SK-N-SH (cell line): ENCODE results near the gene FLAD1. TPM values are rescaled to one million over a fixed set of nuclear protein-coding genes. Genes with fewer than 3 reads are reported as not detected.

ENCODE experiments used
- CTCF ChIA-PET: fragments of 300-600, 350-600 bp; formaldehyde crosslinking; extraction: SDS; loops from one replicate; lab custom pipeline; 2021; lab: Yijun Ruan, JAX
- POLR2A ChIA-PET: fragments of 350-600 bp; sonication (Branson Sonifier 250); formaldehyde crosslinking; extraction: SDS; loops from one replicate; lab custom pipeline; 2020; ENCODE audit warnings: antibody characterized with exemption, inconsistent platforms; lab: Yijun Ruan, JAX
- DNase-seq: peaks from one replicate; pipeline ENCODE4 v3.0.0; 2012
- H2AFZ ChIP-seq: fragments of 200-600 bp; sonication (generic); 2 replicates; pipeline ENCODE4 v1.8.1; 2016; ENCODE audit warnings: antibody characterized with exemption, mild to moderate bottlenecking, low read depth
- H3F3A ChIP-seq: fragments of 200-600 bp; sonication (generic); replicated peaks from 2 replicates; pipeline ENCODE3; 2016; ENCODE audit warnings: antibody characterized with exemption, mild to moderate bottlenecking; ENCODE audit not compliant: insufficient read depth
- H3K27ac ChIP-seq, 2 experiments: fragments of 200-500 bp in 1 of 2; fragments of 200-600 bp in 1 of 2; sonication (Bioruptor generic) in 1 of 2; sonication (generic), shearing (Covaris generic) in 1 of 2; 2 replicates each; pipeline versions ENCODE4 v1.5.1 to v1.6.1; 2014 to 2016; ENCODE audit warnings: low read depth in 2 of 2, inconsistent platforms in 1 of 2, low read length in 1 of 2, mild to moderate bottlenecking in 1 of 2, mixed read lengths in 1 of 2
- H3K27me3 ChIP-seq: fragments of 200-600 bp; sonication (generic), shearing (Covaris generic); 2 replicates; pipeline ENCODE4 v1.6.1; 2016; ENCODE audit warnings: mixed run types; ENCODE audit not compliant: insufficient read depth
- H3K36me3 ChIP-seq, 2 experiments: fragments of 200-500 bp in 1 of 2; fragments of 200-600 bp in 1 of 2; sonication (Bioruptor generic) in 1 of 2; sonication (generic) in 1 of 2; replicated peaks in 1 of 2; 2 replicates each; pipeline versions ENCODE3 to v1.5.1; 2014 to 2016; ENCODE audit warnings: low read length in 1 of 2, mild to moderate bottlenecking in 1 of 2; ENCODE audit not compliant: insufficient read depth in 2 of 2, control insufficient read depth in 1 of 2
- H3K4me1 ChIP-seq, 2 experiments: fragments of 200-500 bp in 1 of 2; fragments of 200-600 bp in 1 of 2; sonication (Bioruptor generic) in 1 of 2; sonication (generic), shearing (Covaris generic) in 1 of 2; 2 replicates each; pipeline versions ENCODE4 v1.5.1 to v1.6.1; 2014 to 2016; ENCODE audit warnings: low read depth in 1 of 2, low read length in 1 of 2, mixed run types in 1 of 2; ENCODE audit not compliant: insufficient read depth in 2 of 2, control insufficient read depth in 1 of 2
- H3K4me2 ChIP-seq: fragments of 200-600 bp; sonication (generic), shearing (Covaris generic); 2 replicates; pipeline ENCODE4 v1.6.1; 2017; ENCODE audit warnings: mixed run types
- H3K4me3 ChIP-seq, 2 experiments: fragments of 200-500 bp in 1 of 2; fragments of 200-600 bp in 1 of 2; sonication (Bioruptor generic) in 1 of 2; sonication (generic), shearing (Covaris generic) in 1 of 2; 2 replicates each; pipeline versions ENCODE4 v1.5.1 to v1.8.1; 2014 to 2016; ENCODE audit warnings: low read depth in 2 of 2, inconsistent platforms in 1 of 2, low read length in 1 of 2, mild to moderate bottlenecking in 1 of 2, mixed read lengths in 1 of 2, moderate library complexity in 1 of 2
- H3K79me2 ChIP-seq: fragments of 200-600 bp; sonication (generic); 2 replicates; pipeline ENCODE4 v1.8.1; 2017; ENCODE audit warnings: mild to moderate bottlenecking; ENCODE audit not compliant: insufficient read depth
- H3K9ac ChIP-seq: fragments of 200-600 bp; sonication (generic); 2 replicates; pipeline ENCODE4 v1.6.1; 2017; ENCODE audit warnings: mixed run types
- H3K9me2 ChIP-seq: fragments of 200-600 bp; sonication (generic); 2 replicates; pipeline ENCODE4 v1.6.1; 2017; ENCODE audit warnings: mixed run types
- H3K9me3 ChIP-seq: fragments of 200-600 bp; sonication (generic); 2 replicates; pipeline ENCODE4 v1.6.1; 2017; ENCODE audit warnings: mixed run types, mild to moderate bottlenecking, moderate library complexity
- H4K20me1 ChIP-seq: fragments of 200-600 bp; sonication (generic); 2 replicates; pipeline ENCODE4 v1.6.1; 2017; ENCODE audit warnings: mild to moderate bottlenecking, mixed run types; ENCODE audit not compliant: insufficient read depth
- EP300 ChIP-seq, 2 experiments: IDR thresholded peaks; 2 replicates each; pipeline versions ENCODE4 v1.4.0 to v1.6.1; 2012; ENCODE audit warnings: borderline replicate concordance in 1 of 2, low read depth in 1 of 2, low read length in 1 of 2
- EZH2phosphoT487 ChIP-seq: fragments of 200-600 bp; sonication (generic); IDR thresholded peaks from 2 replicates; pipeline ENCODE4 v1.6.1; 2017; ENCODE audit warnings: low read depth, mixed run types, mild to moderate bottlenecking, antibody characterized with exemption, moderate library complexity, borderline replicate concordance
- FOSL2 ChIP-seq: IDR thresholded peaks from 2 replicates; pipeline ENCODE4 v1.4.0; 2012; ENCODE audit warnings: low read depth, mild to moderate bottlenecking, moderate library complexity, borderline replicate concordance
- FOXM1 ChIP-seq: IDR thresholded peaks from 2 replicates; pipeline ENCODE4 v1.4.0; 2012; ENCODE audit warnings: low read depth, mild to moderate bottlenecking
- NFIC ChIP-seq: IDR thresholded peaks from 2 replicates; pipeline ENCODE4 v1.4.0; 2012; ENCODE audit warnings: borderline replicate concordance
- SMC3 ChIP-seq: IDR thresholded peaks from 2 replicates; pipeline ENCODE4 v1.6.1; 2012; ENCODE audit warnings: low read depth, low read length, improper control_type of control experiment
- YY1 ChIP-seq: IDR thresholded peaks from 2 replicates; pipeline ENCODE4 v1.4.0; 2012; ENCODE audit warnings: low read depth, mild to moderate bottlenecking
- WGBS: methylation state at CpG from one replicate; pipeline ENCODE4 v1.1.6; 2017; ENCODE audit warnings: low lambda C conversion rate; 5-methylcytosine and 5-hydroxymethylcytosine counted together
- polyA plus RNA-seq, 3 experiments: library from polyadenylated mRNA; depleted of rRNA; stranded (reverse); fragments of >200 nt; gene quantifications; 2 replicates each; pipeline ENCODE4 v1.2.3, GENCODE V29; 2012
- TF ChIP-seq, protein P1 (sequence below): fragments of 200-600 bp; sonication (generic); IDR thresholded peaks from 2 replicates; pipeline ENCODE4 v1.6.1; 2017; ENCODE audit warnings: antibody characterized with exemption, mild to moderate bottlenecking, moderate library complexity
- TF ChIP-seq, protein P2 (sequence below): fragments of 150-350 bp; IDR thresholded peaks from 2 replicates; pipeline ENCODE4 v1.6.1; 2016; ENCODE audit warnings: mild to moderate bottlenecking, low read depth, low read length
- TF ChIP-seq, protein P3 (sequence below): IDR thresholded peaks from 2 replicates; pipeline ENCODE4 v1.4.0; 2012; ENCODE audit warnings: low read depth

FLAD1 gene
- polyA plus RNA-seq, 1 of the 3 experiments (the other 2 are of a cell fraction), result 50.8 TPM

DNA sequence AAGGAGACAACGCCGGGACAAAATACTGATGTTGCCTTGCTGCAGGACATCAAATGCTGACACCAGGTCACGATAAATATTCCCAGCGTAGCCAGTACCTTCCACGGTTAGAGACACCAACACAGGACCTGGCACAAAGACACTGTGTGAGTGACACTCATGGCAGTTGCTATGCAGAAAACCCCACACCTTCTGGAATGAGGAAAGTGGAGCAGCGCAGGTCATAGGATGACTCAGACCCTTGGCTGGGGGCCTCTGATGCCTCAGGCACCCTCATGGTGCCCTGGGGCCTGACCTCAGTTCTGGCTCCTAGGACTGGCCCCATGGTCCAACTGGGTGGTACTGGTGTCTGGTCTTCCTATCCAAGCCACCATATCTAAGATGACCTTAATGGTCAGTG, 43.4 kb downstream of the FLAD1 start:
- 86% methylated on average over 1 of the region's 6 CpGs for WGBS
- TF ChIP-seq, protein P1, sequence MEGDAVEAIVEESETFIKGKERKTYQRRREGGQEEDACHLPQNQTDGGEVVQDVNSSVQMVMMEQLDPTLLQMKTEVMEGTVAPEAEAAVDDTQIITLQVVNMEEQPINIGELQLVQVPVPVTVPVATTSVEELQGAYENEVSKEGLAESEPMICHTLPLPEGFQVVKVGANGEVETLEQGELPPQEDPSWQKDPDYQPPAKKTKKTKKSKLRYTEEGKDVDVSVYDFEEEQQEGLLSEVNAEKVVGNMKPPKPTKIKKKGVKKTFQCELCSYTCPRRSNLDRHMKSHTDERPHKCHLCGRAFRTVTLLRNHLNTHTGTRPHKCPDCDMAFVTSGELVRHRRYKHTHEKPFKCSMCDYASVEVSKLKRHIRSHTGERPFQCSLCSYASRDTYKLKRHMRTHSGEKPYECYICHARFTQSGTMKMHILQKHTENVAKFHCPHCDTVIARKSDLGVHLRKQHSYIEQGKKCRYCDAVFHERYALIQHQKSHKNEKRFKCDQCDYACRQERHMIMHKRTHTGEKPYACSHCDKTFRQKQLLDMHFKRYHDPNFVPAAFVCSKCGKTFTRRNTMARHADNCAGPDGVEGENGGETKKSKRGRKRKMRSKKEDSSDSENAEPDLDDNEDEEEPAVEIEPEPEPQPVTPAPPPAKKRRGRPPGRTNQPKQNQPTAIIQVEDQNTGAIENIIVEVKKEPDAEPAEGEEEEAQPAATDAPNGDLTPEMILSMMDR, result no peak
- no peak for TF ChIP-seq YY1
- TF ChIP-seq, protein P2, sequence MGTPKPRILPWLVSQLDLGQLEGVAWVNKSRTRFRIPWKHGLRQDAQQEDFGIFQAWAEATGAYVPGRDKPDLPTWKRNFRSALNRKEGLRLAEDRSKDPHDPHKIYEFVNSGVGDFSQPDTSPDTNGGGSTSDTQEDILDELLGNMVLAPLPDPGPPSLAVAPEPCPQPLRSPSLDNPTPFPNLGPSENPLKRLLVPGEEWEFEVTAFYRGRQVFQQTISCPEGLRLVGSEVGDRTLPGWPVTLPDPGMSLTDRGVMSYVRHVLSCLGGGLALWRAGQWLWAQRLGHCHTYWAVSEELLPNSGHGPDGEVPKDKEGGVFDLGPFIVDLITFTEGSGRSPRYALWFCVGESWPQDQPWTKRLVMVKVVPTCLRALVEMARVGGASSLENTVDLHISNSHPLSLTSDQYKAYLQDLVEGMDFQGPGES, result no peak
- TF ChIP-seq NFIC, result no peak
- TF ChIP-seq SMC3, result no peak
- Histone ChIP-seq H3F3A (no peaks in the 10 kb centered on the region), H3K9me2 (no peaks in the 10 kb centered on the region), H3K4me2 (no peak overlapping the region), H3K36me3 (no peaks in the 10 kb centered on the region), H3K4me1 (peaks cover 0 to 4% of the 10 kb centered on the region in 2 experiments; a peak in 1 of 4 replicates), H3K27me3 (no peaks in the 10 kb centered on the region), H4K20me1 (no peaks in the 10 kb centered on the region), H3K9ac (no peak overlapping the region), H2AFZ (no peak overlapping the region), H3K9me3 (no peaks in the 10 kb centered on the region), H3K4me3 (no peak overlapping the region), H3K79me2 (no peaks in the 10 kb centered on the region), H3K27ac (no peak overlapping the region)
- ChIA-PET CTCF (interaction anchor here (1.0 to 2.1 kb wide), 3 partner anchors 9 to 19 kb away, joined by 3 to 12 read pairs (median 9); no protein-coding TSS in a partner anchor), POLR2A (no interaction called here)
- DNase-seq, result no peak

DNA sequence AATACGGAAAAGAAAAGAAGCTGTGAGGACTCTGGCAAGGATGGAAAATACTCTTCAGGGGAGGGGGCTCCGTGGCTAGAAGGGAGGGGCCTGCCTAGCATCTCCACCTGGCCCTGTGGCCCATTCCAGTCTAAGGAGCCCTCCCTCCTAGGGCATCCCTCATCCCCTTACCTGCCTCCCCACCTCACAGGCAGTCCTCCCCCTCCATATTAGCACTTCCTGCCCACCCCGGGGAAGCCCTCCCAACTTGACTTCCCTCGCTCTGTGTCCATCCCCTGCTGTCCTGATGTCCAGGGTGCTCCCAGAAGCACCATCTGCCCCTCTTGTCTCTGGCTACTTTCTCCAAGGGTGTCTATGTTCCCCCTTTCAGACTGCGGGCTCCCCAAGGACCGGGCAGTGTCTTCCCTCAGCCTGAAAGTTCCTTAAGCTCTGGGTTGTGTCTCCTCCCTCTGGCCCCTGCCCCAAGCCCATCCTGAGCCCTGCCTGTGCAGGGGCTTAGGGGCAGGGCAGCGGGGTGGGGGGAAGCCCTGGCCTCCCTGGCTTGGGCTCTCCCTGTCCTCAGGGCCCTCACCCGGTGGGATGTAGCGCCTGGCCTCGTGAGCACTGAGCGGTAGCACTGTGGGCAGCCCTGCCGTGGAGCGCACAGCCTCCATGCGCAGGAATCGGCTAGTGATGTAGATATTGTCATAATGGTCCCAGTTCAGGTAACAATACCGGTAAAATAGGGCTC, 46.5 kb downstream of the FLAD1 start:
- H2AFZ ChIP-seq, result no peak overlapping the region
- WGBS, result 79% methylated on average over 16 of the region's 16 CpGs
- H3K27ac ChIP-seq, result no peak overlapping the region
- H3K36me3 ChIP-seq, result no peaks in the 10 kb centered on the region
- POLR2A ChIA-PET, result no interaction called here
- H3K4me1 ChIP-seq, result no peaks in the 10 kb centered on the region
- no peaks in the 10 kb centered on the region for H4K20me1 ChIP-seq
- no peaks in the 10 kb centered on the region for H3F3A ChIP-seq
- H3K9me3 ChIP-seq, result no peaks in the 10 kb centered on the region
- no peaks in the 10 kb centered on the region for H3K27me3 ChIP-seq
- no peaks in the 10 kb centered on the region for H3K9me2 ChIP-seq
- CTCF ChIA-PET, result interaction anchor here (1.5 to 2.3 kb wide), 2 partner anchors 12 to 34 kb away, joined by 3 to 14 read pairs; no protein-coding TSS in a partner anchor
- DNase-seq, result no peak
- no peak overlapping the region for H3K4me3 ChIP-seq
- H3K9ac ChIP-seq, result no peak overlapping the region
- no peaks in the 10 kb centered on the region for H3K79me2 ChIP-seq
- H3K4me2 ChIP-seq, result no peak overlapping the region
- TF ChIP-seq EP300 (IDR thresholded peaks at IDR 0.05; ENCODE audit: borderline replicate concordance in 1 of 2, low read depth in 1 of 2, low read length in 1 of 2), result no peak
- no peak for TF ChIP-seq FOSL2
- no peak for TF ChIP-seq SMC3
- TF ChIP-seq, protein P3, sequence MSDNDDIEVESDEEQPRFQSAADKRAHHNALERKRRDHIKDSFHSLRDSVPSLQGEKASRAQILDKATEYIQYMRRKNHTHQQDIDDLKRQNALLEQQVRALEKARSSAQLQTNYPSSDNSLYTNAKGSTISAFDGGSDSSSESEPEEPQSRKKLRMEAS, result no peak
- no peak for TF ChIP-seq EZH2phosphoT487
- TF ChIP-seq, protein P2, result no peak
- no peak for TF ChIP-seq FOXM1
